GM12891 (cell line): Measurements from ENCODE around the gene SCAPER.

Experiments
- PAX5 ChIP-seq: IDR thresholded peaks from 2 replicates; pipeline ENCODE4 v1.6.1; 2011; ENCODE audit warnings: low read length, moderate library complexity, mild to moderate bottlenecking; ENCODE audit not compliant: insufficient read depth, severe bottlenecking
- POLR2A ChIP-seq: IDR thresholded peaks from 2 replicates; pipeline ENCODE4 v1.6.1; 2011; ENCODE audit warnings: low read depth, low read length, control low read depth
- POLR2AphosphoS5 ChIP-seq: IDR thresholded peaks from 2 replicates; pipeline ENCODE4 v1.6.1; 2011; ENCODE audit warnings: low read depth, low read length, control low read depth
- TAF1 ChIP-seq: IDR thresholded peaks from 2 replicates; pipeline ENCODE4 v1.6.1; 2011; ENCODE audit warnings: low read depth, low read length, control low read depth

DNA sequence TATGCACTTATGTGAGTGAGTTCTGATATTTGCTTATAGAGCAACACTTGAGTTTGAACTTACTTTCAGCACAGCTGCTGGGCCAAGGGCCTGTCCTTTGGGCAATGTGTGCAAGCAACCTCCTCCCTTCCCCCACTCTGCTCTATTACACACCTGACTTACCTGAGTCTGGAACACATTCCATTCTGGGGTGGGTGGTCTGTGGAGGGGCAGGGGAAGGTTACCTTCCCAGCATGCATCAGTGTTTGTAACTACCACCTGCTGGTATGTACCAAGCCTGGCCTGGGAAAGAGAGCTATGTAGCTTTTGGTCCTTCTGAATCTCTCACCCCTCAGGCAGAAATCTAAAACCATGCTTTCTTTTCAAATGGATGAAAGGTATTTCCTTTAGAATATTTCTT lies 465.6 kb downstream of the SCAPER start:
- no peak for TF ChIP-seq POLR2A
- TF ChIP-seq POLR2AphosphoS5 = no peak
- TF ChIP-seq TAF1 = no peak
- TF ChIP-seq PAX5 = no peak
